ENCODE results near the gene NBEA. TPM values are rescaled to one million over a fixed set of nuclear protein-coding genes. Genes with fewer than 3 reads are reported as not detected.

NBEA gene
- total RNA-seq, 1 experiment from 2014 or later, result 3.3 TPM

- CTCF ChIA-PET, result no interaction called here
- Histone ChIP-seq H3K4me1 (ENCODE audit: control insufficient read depth, insufficient read depth, low read length) (no peaks in the 10 kb centered on the region), H3K27me3 (ENCODE audit: control insufficient read depth, insufficient read depth, low read length) (no peaks in the 10 kb centered on the region), H3K9me3 (ENCODE audit: control insufficient read depth, insufficient read depth, low read depth, low read length) (no peaks in the 10 kb centered on the region), H3K36me3 (ENCODE audit: control insufficient read depth, insufficient read depth, low read length) (no peaks in the 10 kb centered on the region), H3K4me3 (ENCODE audit: low read depth in 2 of 2, low read length in 2 of 2) (no peak overlapping the region), H3K27ac (ENCODE audit: low read length) (no peak overlapping the region)
- ATAC-seq (no peak), DNase-seq (ENCODE audit: low read depth, low spot score) (no peak)
- POLR2A ChIA-PET, result no interaction called here
- in situ Hi-C loops (cut with HindIII; ENCODE audit: low pct_unique_long_range_greater_than_20kb, low sequenced_read_pairs), result no loop called here
- intact Hi-C loops (cut with micrococcal nuclease; ENCODE audit: unreplicated experiment), result no loop called here
- TF ChIP-seq TCF7L2 (IDR thresholded peaks at IDR 0.05; ENCODE audit: low read depth, low read length) (no peak), POLR2AphosphoS5 (IDR thresholded peaks at IDR 0.05; ENCODE audit: low read depth, low read length) (no peak), SIN3A (IDR thresholded peaks at IDR 0.05; ENCODE audit: borderline replicate concordance, insufficient read depth, low read depth, low read length) (no peak), CTCF (IDR thresholded peaks at IDR 0.05) (no peak), REST (IDR thresholded peaks at IDR 0.05; ENCODE audit: insufficient read depth in 1 of 2, low read depth in 2 of 2, low read length in 1 of 2) (no peak)
- BruUV-seq (replicated peaks), result no TSS peak
These were observed 296.2 kb downstream of the NBEA start for GRCh38 chr13:35238274-35238673.

- Histone ChIP-seq H3K27me3 (ENCODE audit: control insufficient read depth, insufficient read depth, low read length) (no peaks in the 10 kb centered on the region), H3K9me3 (ENCODE audit: control insufficient read depth, insufficient read depth, low read depth, low read length) (no peaks in the 10 kb centered on the region), H3K4me3 (ENCODE audit: low read depth in 2 of 2, low read length in 2 of 2) (no peak overlapping the region), H3K36me3 (ENCODE audit: control insufficient read depth, insufficient read depth, low read length) (no peaks in the 10 kb centered on the region), H3K4me1 (ENCODE audit: control insufficient read depth, insufficient read depth, low read length) (no peaks in the 10 kb centered on the region), H3K27ac (ENCODE audit: low read length) (no peak overlapping the region)
- in situ Hi-C loops (cut with HindIII; ENCODE audit: low pct_unique_long_range_greater_than_20kb, low sequenced_read_pairs) (no loop called here), intact Hi-C loops (cut with micrococcal nuclease; ENCODE audit: unreplicated experiment) (no loop called here)
- POLR2A ChIA-PET, result no interaction called here
- DNase-seq (ENCODE audit: low read depth, low spot score) (no peak), ATAC-seq (no peak)
- CTCF ChIA-PET, result no interaction called here
- no peak for TF ChIP-seq SIN3A (IDR thresholded peaks at IDR 0.05; ENCODE audit: borderline replicate concordance, insufficient read depth, low read depth, low read length)
- no peak for TF ChIP-seq POLR2AphosphoS5 (IDR thresholded peaks at IDR 0.05; ENCODE audit: low read depth, low read length)
- no peak for TF ChIP-seq TCF7L2 (IDR thresholded peaks at IDR 0.05; ENCODE audit: low read depth, low read length)
- BruUV-seq (replicated peaks), result no TSS peak
These were observed 310.6 kb downstream of the NBEA start for GRCh38 chr13:35252536-35253205.

- Histone ChIP-seq H3K27ac (ENCODE audit: low read length) (no peak overlapping the region), H3K27me3 (ENCODE audit: control insufficient read depth, insufficient read depth, low read length) (no peaks in the 10 kb centered on the region), H3K9me3 (ENCODE audit: control insufficient read depth, insufficient read depth, low read depth, low read length) (no peaks in the 10 kb centered on the region), H3K36me3 (ENCODE audit: control insufficient read depth, insufficient read depth, low read length) (no peaks in the 10 kb centered on the region), H3K4me3 (ENCODE audit: low read depth in 2 of 2, low read length in 2 of 2) (no peak overlapping the region), H3K4me1 (ENCODE audit: control insufficient read depth, insufficient read depth, low read length) (no peaks in the 10 kb centered on the region)
- no peak for DNase-seq (ENCODE audit: low read depth, low spot score)
- no TSS peak for BruUV-seq (replicated peaks)
- POLR2A ChIA-PET, result no interaction called here
- CTCF ChIA-PET, result no interaction called here
- no peak for ATAC-seq
- in situ Hi-C loops (cut with HindIII; ENCODE audit: low pct_unique_long_range_greater_than_20kb, low sequenced_read_pairs) (no loop called here), intact Hi-C loops (cut with micrococcal nuclease; ENCODE audit: unreplicated experiment) (no loop called here)
- no peak for TF ChIP-seq POLR2AphosphoS5 (IDR thresholded peaks at IDR 0.05; ENCODE audit: low read depth, low read length)
- no peak for TF ChIP-seq TCF7L2 (IDR thresholded peaks at IDR 0.05; ENCODE audit: low read depth, low read length)
- no peak for TF ChIP-seq CTCF (IDR thresholded peaks at IDR 0.05)
- no peak for TF ChIP-seq REST (IDR thresholded peaks at IDR 0.05; ENCODE audit: insufficient read depth in 1 of 2, low read depth in 2 of 2, low read length in 1 of 2)
- no peak for TF ChIP-seq SIN3A (IDR thresholded peaks at IDR 0.05; ENCODE audit: borderline replicate concordance, insufficient read depth, low read depth, low read length)
These were observed 313.2 kb downstream of the NBEA start for GRCh38 chr13:35255241-35255640.
